Activated CD4-positive, alpha-beta T cell treated with anti-CD3 and anti-CD28 coated beads for 36 hours (primary cell): ENCODE results near the gene STRN4. TPM values are rescaled to one million over a fixed set of nuclear protein-coding genes. Genes with fewer than 3 reads are reported as not detected.

ENCODE experiments used
- ATAC-seq: fragments of 200-7000 bp; cut with Tn5 transposase; one replicate; pipeline ENCODE4 v1.10.0; 2021; ENCODE audit warnings: mild to moderate bottlenecking, moderate library complexity
- CTCF ChIA-PET: fragments of 350-600 bp; sonication (Branson Sonifier 250); formaldehyde crosslinking; loops from one replicate; lab custom pipeline; 2021; ENCODE audit warnings: antibody characterized with exemption; lab: Charles Lee
- POLR2A ChIA-PET: fragments of 350-600 bp; sonication (Branson Sonifier 250); formaldehyde crosslinking; loops from one replicate; lab custom pipeline; 2021; ENCODE audit warnings: antibody characterized with exemption, inconsistent platforms; lab: Charles Lee
- DNase-seq: peaks from one replicate; pipeline ENCODE4 v3.0.0-alpha.2; 2020
- H3K27ac Mint-ChIP-seq: one replicate; pipeline ENCODE4 v1.8.0; 2021; ENCODE audit warnings: mixed read lengths
- H3K27me3 Mint-ChIP-seq: one replicate; pipeline ENCODE4 v1.8.0; 2021; ENCODE audit warnings: mixed read lengths
- H3K36me3 Mint-ChIP-seq: one replicate; pipeline ENCODE4 v1.8.0; 2021; ENCODE audit warnings: low read depth, mixed read lengths
- H3K4me1 Mint-ChIP-seq: one replicate; pipeline ENCODE4 v1.8.0; 2021; ENCODE audit warnings: mixed read lengths
- H3K4me3 Mint-ChIP-seq: one replicate; pipeline ENCODE4 v1.8.0; 2021; ENCODE audit warnings: mild to moderate bottlenecking, moderate library complexity, mixed read lengths
- H3K9me3 Mint-ChIP-seq: one replicate; pipeline ENCODE4 v1.8.0; 2021; ENCODE audit warnings: low read depth, mixed read lengths
- intact Hi-C, 2 experiments: fragments of 100-400 bp; cut with DNase I in 1 of 2; cut with micrococcal nuclease in 1 of 2; formaldehyde crosslinking; loops; one replicate each; pipeline versions ENCODE4 v1.14.2 to v1.15.1; 2022 to 2024; cut with DNase I, micrococcal nuclease
- total RNA-seq, 2 experiments: library from RNA; stranded (reverse); gene quantifications; one replicate each; pipeline ENCODE4 v1.2.3, GENCODE V29; 2021

STRN4 gene
- total RNA-seq, 2 experiments from 2014 or later = 56.4 to 56.8 TPM

- Mint-ChIP-seq H3K27me3 (no peaks in the 10 kb centered on the region), H3K36me3 (peaks cover 9% of the 10 kb centered on the region), H3K27ac (no peak overlapping the region), H3K9me3 (no peaks in the 10 kb centered on the region), H3K4me3 (no peak overlapping the region), H3K4me1 (peaks cover 5% of the 10 kb centered on the region)
- ChIA-PET POLR2A (no interaction called here), CTCF (interaction anchor here (0.8 to 3.0 kb wide), 5 partner anchors 10 to 84 kb away, joined by 3 to 21 read pairs (median 9); no protein-coding TSS in a partner anchor)
- DNase-seq (no peak), ATAC-seq (no peak)
- intact Hi-C loops = loop anchor here (2.0 to 10.0 kb wide), 2 partner anchors 234 to 238 kb away; no protein-coding TSS in a partner anchor
Measured at GRCh38 chr19:46756544-46756888, 10.3 kb upstream of the STRN4 start.

DNA sequence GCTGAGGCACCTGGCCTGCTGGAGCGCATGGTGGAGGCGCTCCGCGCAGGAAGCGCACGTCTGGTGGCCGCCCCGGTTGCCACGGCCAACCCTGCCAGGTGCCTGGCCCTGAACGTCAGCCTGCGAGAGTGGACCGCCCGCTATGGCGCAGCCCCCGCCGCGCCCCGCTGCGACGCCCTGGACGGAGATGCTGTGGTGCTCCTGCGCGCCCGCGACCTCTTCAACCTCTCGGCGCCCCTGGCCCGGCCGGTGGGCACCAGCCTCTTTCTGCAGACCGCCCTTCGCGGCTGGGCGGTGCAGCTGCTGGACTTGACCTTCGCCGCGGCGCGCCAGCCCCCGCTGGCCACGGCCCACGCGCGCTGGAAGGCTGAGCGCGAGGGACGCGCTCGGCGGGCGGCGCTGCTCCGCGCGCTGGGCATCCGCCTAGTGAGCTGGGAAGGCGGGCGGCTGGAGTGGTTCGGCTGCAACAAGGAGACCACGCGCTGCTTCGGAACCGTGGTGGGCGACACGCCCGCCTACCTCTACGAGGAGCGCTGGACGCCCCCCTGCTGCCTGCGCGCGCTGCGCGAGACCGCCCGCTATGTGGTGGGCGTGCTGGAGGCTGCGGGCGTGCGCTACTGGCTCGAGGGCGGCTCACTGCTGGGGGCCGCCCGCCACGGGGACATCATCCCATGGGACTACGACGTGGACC lies 9.7 kb upstream of the STRN4 start:
- no peaks in the 10 kb centered on the region for H3K9me3 Mint-ChIP-seq
- ChIA-PET CTCF (interaction anchor here (0.8 to 3.0 kb wide), 7 partner anchors 11 to 150 kb away, joined by 3 to 21 read pairs (median 5); no protein-coding TSS in a partner anchor), POLR2A (no interaction called here)
- H3K27ac Mint-ChIP-seq = no peak overlapping the region
- H3K4me1 Mint-ChIP-seq = peaks cover 5% of the 10 kb centered on the region
- ATAC-seq (no peak), DNase-seq (no peak)
- H3K4me3 Mint-ChIP-seq = no peak overlapping the region
- peaks cover 9% of the 10 kb centered on the region for H3K36me3 Mint-ChIP-seq
- intact Hi-C loops = loop anchor here (2.0 to 10.0 kb wide), 2 partner anchors 235 to 239 kb away; no protein-coding TSS in a partner anchor
- no peaks in the 10 kb centered on the region for H3K27me3 Mint-ChIP-seq

DNA sequence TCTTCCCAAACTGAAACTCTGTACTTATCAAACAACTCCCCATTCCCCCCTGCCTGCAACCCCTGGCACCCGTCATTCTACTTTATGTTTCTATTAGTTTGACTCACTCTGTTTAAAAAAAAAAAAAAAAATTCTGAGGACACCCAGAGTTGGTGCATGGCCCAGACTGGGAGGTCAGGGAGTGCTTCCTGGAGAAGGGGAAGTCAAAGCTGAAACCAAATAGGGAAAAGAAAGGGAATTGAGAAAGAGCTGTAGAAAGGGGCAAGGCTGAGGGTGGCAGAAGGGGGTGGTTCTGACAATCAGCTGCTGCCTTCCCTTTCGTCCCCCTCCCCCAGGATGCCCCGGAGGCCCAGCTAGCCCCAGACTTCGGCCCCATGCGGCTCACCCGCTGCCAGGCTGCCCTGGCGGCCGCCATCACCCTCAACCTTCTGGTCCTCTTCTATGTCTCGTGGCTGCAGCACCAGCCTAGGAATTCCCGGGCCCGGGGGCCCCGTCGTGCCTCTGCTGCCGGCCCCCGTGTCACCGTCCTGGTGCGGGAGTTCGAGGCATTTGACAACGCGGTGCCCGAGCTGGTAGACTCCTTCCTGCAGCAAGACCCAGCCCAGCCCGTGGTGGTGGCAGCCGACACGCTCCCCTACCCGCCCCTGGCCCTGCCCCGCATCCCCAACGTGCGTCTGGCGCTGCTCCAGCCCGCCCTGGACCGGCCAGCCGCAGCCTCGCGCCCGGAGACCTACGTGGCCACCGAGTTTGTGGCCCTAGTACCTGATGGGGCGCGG lies 9.0 kb upstream of the STRN4 start:
- POLR2A ChIA-PET = interaction anchor here (0.6 kb wide), 1 partner anchor 23 kb away, joined by 4 read pairs; no protein-coding TSS in a partner anchor

DNA sequence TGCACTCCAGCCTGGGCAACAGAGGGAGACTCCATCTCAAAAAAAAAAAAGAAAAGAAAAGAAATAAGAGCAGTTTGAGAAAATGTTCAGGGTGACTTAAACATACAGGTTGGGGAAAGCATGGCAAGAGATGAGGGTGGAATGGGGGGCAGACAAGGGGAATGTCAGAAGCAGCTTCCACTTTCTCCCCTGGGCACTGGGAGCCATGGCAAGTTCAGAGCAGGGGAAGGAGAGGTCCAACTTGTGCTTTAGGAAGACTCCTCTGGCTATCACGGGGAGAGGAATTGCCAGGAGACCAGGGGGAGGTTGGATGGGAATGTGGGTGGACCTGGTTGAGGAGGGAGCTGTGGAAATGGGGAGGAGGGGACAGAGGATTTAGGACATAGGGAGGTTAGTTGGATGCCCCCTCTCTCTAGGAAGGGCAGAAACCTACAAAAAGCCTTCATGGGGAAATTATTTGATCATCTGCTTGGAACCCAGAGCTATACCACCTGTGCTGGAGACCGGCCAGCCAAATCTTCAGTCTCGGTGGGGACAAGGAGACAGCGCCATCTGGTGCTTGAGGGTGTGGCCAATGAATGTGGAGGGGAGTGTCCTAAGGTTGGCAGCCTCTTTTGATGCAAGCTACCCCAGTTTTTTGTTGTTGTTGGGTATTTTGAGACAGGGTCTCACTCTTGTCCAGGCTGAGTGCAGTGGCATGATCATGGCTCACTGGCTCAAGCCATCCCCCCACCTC lies 7.3 kb upstream of the STRN4 start:
- ChIA-PET CTCF (interaction anchor here (0.5 to 1.9 kb wide), 33 partner anchors 9 to 227 kb away, joined by 3 to 21 read pairs (median 3); partner anchors contain the start of gene SLC1A5), POLR2A (interaction anchor here (0.6 to 0.8 kb wide), 2 partner anchors 35 to 98 kb away, joined by 3 to 5 read pairs; partner anchors contain the start of gene SLC1A5)
- peaks cover 11% of the 10 kb centered on the region for H3K36me3 Mint-ChIP-seq
- intact Hi-C loops = loop anchor here in 1 of 2 experiments (10.0 kb wide), 1 partner anchor 241 kb away; no protein-coding TSS in a partner anchor
- no peaks in the 10 kb centered on the region for H3K9me3 Mint-ChIP-seq
- ATAC-seq (peak; percentile 91), DNase-seq (peak; percentile 86)
- H3K27me3 Mint-ChIP-seq = no peaks in the 10 kb centered on the region
- no peak overlapping the region for H3K27ac Mint-ChIP-seq
- peaks cover 6% of the 10 kb centered on the region for H3K4me1 Mint-ChIP-seq
- H3K4me3 Mint-ChIP-seq = no peak overlapping the region

More for the DNA sequence above, 9.0 kb upstream of the STRN4 start:
- Mint-ChIP-seq H3K4me1 (peaks cover 5% of the 10 kb centered on the region), H3K4me3 (no peak overlapping the region), H3K9me3 (no peaks in the 10 kb centered on the region), H3K27me3 (no peaks in the 10 kb centered on the region), H3K36me3 (peaks cover 9% of the 10 kb centered on the region), H3K27ac (no peak overlapping the region)
- DNase-seq (no peak), ATAC-seq (no peak)
- CTCF ChIA-PET = interaction anchor here (0.8 to 2.5 kb wide), 5 partner anchors 12 to 236 kb away, joined by 3 to 16 read pairs (median 4); no protein-coding TSS in a partner anchor
- intact Hi-C loops = loop anchor here in 1 of 2 experiments (10.0 kb wide), 1 partner anchor 240 kb away; no protein-coding TSS in a partner anchor

DNA sequence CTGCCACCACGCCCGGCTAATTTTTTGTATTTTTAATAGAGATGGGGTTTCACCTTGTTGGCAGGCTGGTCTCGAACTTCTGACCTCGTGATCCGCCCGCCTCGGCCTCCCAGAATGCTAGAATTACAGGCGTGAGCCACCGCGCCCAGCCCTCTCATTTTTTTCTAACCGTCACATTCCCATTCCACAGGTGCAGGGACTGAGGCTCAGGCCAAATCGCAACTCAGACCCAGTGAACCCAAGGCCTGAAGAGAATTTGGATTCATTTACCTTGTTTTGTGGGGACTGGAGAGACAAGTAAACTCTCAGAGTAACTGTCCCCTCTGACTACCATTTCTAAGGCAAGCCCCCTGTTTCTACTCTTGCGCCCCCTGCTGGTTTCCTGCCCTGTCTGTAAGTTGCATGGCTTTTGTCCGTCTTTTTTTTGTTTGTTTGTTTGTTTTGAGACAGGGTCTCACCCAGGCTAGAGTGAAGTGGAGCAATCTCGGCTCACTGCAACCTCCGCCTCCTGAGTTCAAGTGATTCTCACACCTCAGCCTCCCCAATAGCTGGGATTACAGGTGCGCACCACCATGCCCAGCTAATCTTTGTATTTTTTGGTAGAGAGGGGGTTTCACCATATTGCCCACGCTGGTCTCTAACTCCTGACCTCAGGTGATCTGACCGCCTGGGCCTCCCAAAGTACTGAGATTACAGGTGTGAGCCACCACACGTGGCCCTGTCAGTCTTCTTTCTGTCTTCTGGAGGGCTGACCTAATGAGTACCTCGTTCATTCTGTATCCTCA lies 2.3 kb upstream of the STRN4 start:
- Mint-ChIP-seq H3K36me3 (peaks cover 10% of the 10 kb centered on the region), H3K4me1 (peaks cover 34% of the 10 kb centered on the region), H3K27me3 (no peaks in the 10 kb centered on the region), H3K4me3 (peak overlapping the region; percentile 44), H3K9me3 (no peaks in the 10 kb centered on the region), H3K27ac (no peak overlapping the region)
- ChIA-PET CTCF (interaction anchor here (0.6 to 3.2 kb wide), 18 partner anchors 9 to 725 kb away, joined by 3 to 18 read pairs (median 3); no protein-coding TSS in a partner anchor), POLR2A (interaction anchor here (0.6 kb wide), 1 partner anchor 92 kb away, joined by 5 read pairs; no protein-coding TSS in a partner anchor)
- intact Hi-C loops = loop anchor here (1.0 to 10.0 kb wide), 5 partner anchors 36 to 299 kb away; partner anchors contain the start of gene TMEM160 (in 1 of the 2)
- ATAC-seq (peak; percentile 43), DNase-seq (peak; percentile 92)

GRCh38 chr19:46745521-46746280 lies 549 bp downstream of the STRN4 start, which contains the start of gene FKRP:
TSS of gene FKRP (plus strand) at chr19:46746057. CDS start at chr19:46755451, 9,394 bp downstream.
- Mint-ChIP-seq H3K27me3 (no peaks in the 10 kb centered on the region), H3K4me3 (peak within 1 kb of the TSS; percentile 89), H3K4me1 (peaks cover 54% of the 10 kb centered on the region), H3K27ac (peak within 1 kb of the TSS; percentile 89), H3K36me3 (peaks cover 13% of the 10 kb centered on the region), H3K9me3 (no peaks in the 10 kb centered on the region)
- intact Hi-C loops = loop anchor here (1.0 to 10.0 kb wide), 8 partner anchors 28 to 302 kb away; partner anchors contain the start of genes ARHGAP35 (in 1 of the 2), CALM3 (in 1 of the 2), PRKD2 (in 1 of the 2) and SLC1A5 (in 1 of the 2)
- CTCF ChIA-PET = interaction anchor here (0.6 to 1.9 kb wide), 3 partner anchors 17 to 671 kb away, joined by 3 to 4 read pairs (median 3); no protein-coding TSS in a partner anchor
- peak; percentile 54 for ATAC-seq
- DNase-seq = peak; percentile 55
- POLR2A ChIA-PET = interaction anchor here (0.5 kb wide), 1 partner anchor 333 kb away, joined by 5 read pairs; no protein-coding TSS in a partner anchor

DNA sequence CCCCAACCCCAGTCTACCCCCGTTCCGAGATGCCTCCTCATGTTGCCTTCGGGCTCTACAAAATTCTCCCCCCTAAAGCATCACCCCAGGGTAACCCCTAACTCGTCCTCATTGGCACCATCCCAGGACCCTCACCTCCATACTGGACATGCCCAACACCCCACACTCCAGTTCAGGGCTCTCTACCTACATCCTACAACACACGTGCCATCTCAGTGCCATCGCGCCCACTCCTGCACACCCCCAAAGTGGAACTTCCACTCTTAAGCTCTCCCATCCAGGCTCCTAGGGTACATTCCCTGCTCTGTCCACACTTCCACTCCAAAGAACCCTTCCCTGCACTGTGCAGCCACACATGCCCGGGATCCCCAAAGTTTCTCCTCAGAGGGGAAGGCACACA lies 1.2 kb downstream of the STRN4 start:
- H3K4me1 Mint-ChIP-seq = peaks cover 59% of the 10 kb centered on the region
- peak overlapping the region; percentile 89 for H3K4me3 Mint-ChIP-seq
- ChIA-PET CTCF (interaction anchor here (0.6 to 1.9 kb wide), 4 partner anchors 16 to 211 kb away, joined by 3 to 6 read pairs (median 4); no protein-coding TSS in a partner anchor), POLR2A (interaction anchor here (0.5 kb wide), 1 partner anchor 334 kb away, joined by 5 read pairs; no protein-coding TSS in a partner anchor)
- peak overlapping the region; percentile 89 for H3K27ac Mint-ChIP-seq
- ATAC-seq (no peak), DNase-seq (no peak)
- peaks cover 16% of the 10 kb centered on the region for H3K36me3 Mint-ChIP-seq
- intact Hi-C loops = loop anchor here (5.0 to 10.0 kb wide), 3 partner anchors 33 to 302 kb away; partner anchors contain the start of gene TMEM160 (in 1 of the 2)
- no peaks in the 10 kb centered on the region for H3K9me3 Mint-ChIP-seq
- no peaks in the 10 kb centered on the region for H3K27me3 Mint-ChIP-seq

- DNase-seq (no peak), ATAC-seq (no peak)
- Mint-ChIP-seq H3K9me3 (no peaks in the 10 kb centered on the region), H3K36me3 (peaks cover 20% of the 10 kb centered on the region), H3K27ac (peak overlapping the region; percentile 47), H3K27me3 (no peaks in the 10 kb centered on the region), H3K4me3 (peak overlapping the region; percentile 89), H3K4me1 (peaks cover 59% of the 10 kb centered on the region)
- POLR2A ChIA-PET = no interaction called here
- intact Hi-C loops = loop anchor here in 1 of 2 experiments (10.0 kb wide), 1 partner anchor 219 kb away; no protein-coding TSS in a partner anchor
- CTCF ChIA-PET = interaction anchor here (0.6 to 1.9 kb wide), 6 partner anchors 10 to 210 kb away, joined by 3 to 6 read pairs (median 4); no protein-coding TSS in a partner anchor
Measured at GRCh38 chr19:46744005-46744691, 2.1 kb downstream of the STRN4 start.
